Dedifferentiated amniotic fluid mesenchymal stem cell (primary cell): ENCODE results near the gene DTNA.

Experiments used
- DNase-seq: peaks from one replicate; pipeline ENCODE4 v3.0.0-alpha.2; 2016; ENCODE audit errors: extremely low spot score

DTNA gene

GRCh38 chr18:34772887-34773286 is 62.8 kb downstream of the DTNA start:
- DNase-seq: no peak

- DNase-seq: no peak
Observed at GRCh38 chr18:34773378-34773777, 63.3 kb downstream of the DTNA start.

- no peak for DNase-seq
Observed at GRCh38 chr18:34773961-34774766, 64.1 kb downstream of the DTNA start.

- no peak for DNase-seq
Observed at GRCh38 chr18:34775461-34775860, 65.4 kb downstream of the DTNA start.

- no peak for DNase-seq
Observed at GRCh38 chr18:34779112-34779511, 69.0 kb downstream of the DTNA start.

GRCh38 chr18:34780856-34781255 is 70.8 kb downstream of the DTNA start:
- DNase-seq: no peak

- no peak for DNase-seq
Observed at GRCh38 chr18:34783501-34783900, 73.4 kb downstream of the DTNA start.

GRCh38 chr18:34786162-34786741 is 76.2 kb downstream of the DTNA start:
- DNase-seq: no peak

- peak; percentile 73 for DNase-seq
Observed at GRCh38 chr18:34787931-34788532, 77.9 kb downstream of the DTNA start.

- DNase-seq: no peak
Observed at GRCh38 chr18:34789768-34790344, 79.8 kb downstream of the DTNA start.

GRCh38 chr18:34794348-34794747 is 84.2 kb downstream of the DTNA start:
- no peak for DNase-seq

- DNase-seq: no peak
Observed at GRCh38 chr18:34795070-34795732, 85.1 kb downstream of the DTNA start.

- no peak for DNase-seq
Observed at GRCh38 chr18:34796035-34796657, 86.0 kb downstream of the DTNA start.

GRCh38 chr18:34799291-34799690 is 89.2 kb downstream of the DTNA start:
- no peak for DNase-seq

- no peak for DNase-seq
Observed at GRCh38 chr18:34800381-34800780, 90.3 kb downstream of the DTNA start.

- DNase-seq: no peak
Observed at GRCh38 chr18:34801774-34802173, 91.7 kb downstream of the DTNA start.

- no peak for DNase-seq
Observed at GRCh38 chr18:34802959-34803358, 92.9 kb downstream of the DTNA start.

- no peak for DNase-seq
Observed at GRCh38 chr18:34803877-34804400, 93.8 kb downstream of the DTNA start.

GRCh38 chr18:34805103-34805877 is 95.2 kb downstream of the DTNA start:
- no peak for DNase-seq

- no peak for DNase-seq
Observed at GRCh38 chr18:34805878-34806351, 95.8 kb downstream of the DTNA start.

GRCh38 chr18:34806527-34806926 is 96.4 kb downstream of the DTNA start:
- no peak for DNase-seq
